NCI-H1436 (cell line): ENCODE results near the gene FANCG.

Source experiments
- DNase-seq: peaks from one replicate; lab custom pipeline; 2025; lab: John Stamatoyannopoulos, UW

The FANCG gene

GRCh38 chr9:35079426-35080341 is at the start of gene FANCG:
FANCG (minus strand) TSS chr9:35079942; CDS start chr9:35079524, 418 bp downstream.
- peak; percentile 87 for DNase-seq

- DNase-seq: peak; percentile 88
Observed at GRCh38 chr9:35116898-35117551, 37.3 kb upstream of the FANCG start.

GRCh38 chr9:35116539-35116897 is 36.8 kb upstream of the FANCG start:
- DNase-seq: no peak

- peak; percentile 89 for DNase-seq
Observed at GRCh38 chr9:35115680-35116538, 36.2 kb upstream of the FANCG start, which contains the start of gene ATOSB. ATOSB (minus strand) TSS chr9:35115862; CDS start chr9:35108274, 7,588 bp downstream.

- no peak for DNase-seq
Observed at GRCh38 chr9:35114840-35115628, 35.3 kb upstream of the FANCG start.

- peak; percentile 87 for DNase-seq
Observed at GRCh38 chr9:35114113-35114839, 34.5 kb upstream of the FANCG start.

GRCh38 chr9:35112257-35113020 is 32.7 kb upstream of the FANCG start:
- DNase-seq: no peak

GRCh38 chr9:35111001-35111933 is 31.5 kb upstream of the FANCG start:
- DNase-seq: peak; percentile 98

- no peak for DNase-seq
Observed at GRCh38 chr9:35110327-35110761, 30.6 kb upstream of the FANCG start.

- no peak for DNase-seq
Observed at GRCh38 chr9:35108946-35109575, 29.3 kb upstream of the FANCG start.

- DNase-seq: no peak
Observed at GRCh38 chr9:35108461-35108860, 28.7 kb upstream of the FANCG start.

- no peak for DNase-seq
Observed at GRCh38 chr9:35107297-35108290, 27.9 kb upstream of the FANCG start.

- no peak for DNase-seq
Observed at GRCh38 chr9:35106343-35106730, 26.6 kb upstream of the FANCG start.

- no peak for DNase-seq
Observed at GRCh38 chr9:35105571-35106342, 26.0 kb upstream of the FANCG start.

- no peak for DNase-seq
Observed at GRCh38 chr9:35105126-35105525, 25.4 kb upstream of the FANCG start.

- no peak for DNase-seq
Observed at GRCh38 chr9:35104586-35104985, 24.8 kb upstream of the FANCG start.
